ENCODE results near the gene TCF4. TPM values are rescaled to one million over a fixed set of nuclear protein-coding genes. Genes with fewer than 3 reads are reported as not detected.

The TCF4 gene
- total and polyA plus RNA-seq, 2 donors (not counting 3 experiments of a cell fraction or from before 2014, with no cell fraction given): 183 to 390 TPM

DNA sequence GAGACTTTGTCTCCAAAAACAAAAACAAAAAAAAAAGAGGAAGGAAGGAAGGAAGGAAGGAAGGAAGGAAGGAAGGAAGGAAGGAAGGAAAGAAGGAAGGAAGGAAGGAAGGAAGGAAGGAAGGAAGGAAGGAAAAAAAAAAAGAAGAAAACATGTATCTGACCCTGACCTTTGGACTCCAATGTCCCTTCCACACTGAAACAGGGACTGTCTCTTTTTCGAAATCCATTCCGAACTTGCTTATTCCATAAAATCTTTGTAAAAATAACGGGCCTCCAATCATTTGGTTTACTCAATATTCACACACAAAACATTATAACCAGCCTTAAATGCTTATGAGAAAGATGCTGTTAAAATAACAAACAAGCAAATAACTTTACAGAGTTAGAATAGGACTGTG is 225.7 kb downstream of the TCF4 start:
- ChIA-PET POLR2A (no interaction called here), CTCF (no interaction called here)
- TF ChIP-seq POLR2AphosphoS5 (IDR thresholded peaks at IDR 0.05; ENCODE audit: insufficient read depth, low read depth, low read length) (no peak), FOS (IDR thresholded peaks at IDR 0.05; ENCODE audit: borderline replicate concordance, insufficient read depth, low read length) (no peak)
- TF ChIP-seq, protein P1, sequence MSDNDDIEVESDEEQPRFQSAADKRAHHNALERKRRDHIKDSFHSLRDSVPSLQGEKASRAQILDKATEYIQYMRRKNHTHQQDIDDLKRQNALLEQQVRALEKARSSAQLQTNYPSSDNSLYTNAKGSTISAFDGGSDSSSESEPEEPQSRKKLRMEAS (IDR thresholded peaks at IDR 0.05; ENCODE audit: insufficient read depth, insufficient read length): no peak
- Histone ChIP-seq H3K4me1 (ENCODE audit: control insufficient read depth, extremely low read depth, insufficient read depth, low read length) (peaks cover 11% of the 10 kb centered on the region), H3K27ac (ENCODE audit: insufficient read depth, low read depth, low read length) (no peak overlapping the region), H3K9ac (replicated peaks; ENCODE audit: extremely low read depth, insufficient read depth, low read length) (no peak overlapping the region), H3K9me3 (replicated peaks; ENCODE audit: control insufficient read depth, insufficient read depth, low read length) (no peaks in the 10 kb centered on the region), H2AFZ (ENCODE audit: low read depth, low read length) (no peak overlapping the region), H3K79me2 (ENCODE audit: control insufficient read depth, insufficient read depth, low read length) (peaks cover 74% of the 10 kb centered on the region), H3K4me2 (ENCODE audit: insufficient read depth, low read length) (no peak overlapping the region), H3K9me1 (replicated peaks; ENCODE audit: control insufficient read depth, extremely low read depth, insufficient read depth, low read length) (no peaks in the 10 kb centered on the region), H3K36me3 (ENCODE audit: control insufficient read depth in 2 of 2, extremely low read depth in 1 of 2, insufficient read depth in 2 of 2, low read length in 2 of 2) (peaks cover 4 to 6% of the 10 kb centered on the region in 2 experiments), H3K27me3 (ENCODE audit: control insufficient read depth in 2 of 2, insufficient read depth in 2 of 2, low read length in 2 of 2) (no peaks in the 10 kb centered on the region), H3K4me3 (replicated peaks in 1 of 3; ENCODE audit: insufficient read depth in 1 of 3, low read depth in 1 of 3, low read length in 3 of 3) (no peak overlapping the region), H4K20me1 (replicated peaks; ENCODE audit: control insufficient read depth, extremely low read depth, insufficient read depth, low read length) (peaks cover 30% of the 10 kb centered on the region)
- no TSS peak for BruUV-seq (replicated peaks)
- dilution Hi-C loops (cut with MboI; ENCODE audit: extremely low pct_ligation_motif_present, low sequenced_read_pairs): no loop called here
- DNase-seq (ENCODE audit: low read depth, low spot score) (peak; percentile 37), FAIRE-seq (no peak)
- intact Hi-C loops (cut with micrococcal nuclease): no loop called here

DNA sequence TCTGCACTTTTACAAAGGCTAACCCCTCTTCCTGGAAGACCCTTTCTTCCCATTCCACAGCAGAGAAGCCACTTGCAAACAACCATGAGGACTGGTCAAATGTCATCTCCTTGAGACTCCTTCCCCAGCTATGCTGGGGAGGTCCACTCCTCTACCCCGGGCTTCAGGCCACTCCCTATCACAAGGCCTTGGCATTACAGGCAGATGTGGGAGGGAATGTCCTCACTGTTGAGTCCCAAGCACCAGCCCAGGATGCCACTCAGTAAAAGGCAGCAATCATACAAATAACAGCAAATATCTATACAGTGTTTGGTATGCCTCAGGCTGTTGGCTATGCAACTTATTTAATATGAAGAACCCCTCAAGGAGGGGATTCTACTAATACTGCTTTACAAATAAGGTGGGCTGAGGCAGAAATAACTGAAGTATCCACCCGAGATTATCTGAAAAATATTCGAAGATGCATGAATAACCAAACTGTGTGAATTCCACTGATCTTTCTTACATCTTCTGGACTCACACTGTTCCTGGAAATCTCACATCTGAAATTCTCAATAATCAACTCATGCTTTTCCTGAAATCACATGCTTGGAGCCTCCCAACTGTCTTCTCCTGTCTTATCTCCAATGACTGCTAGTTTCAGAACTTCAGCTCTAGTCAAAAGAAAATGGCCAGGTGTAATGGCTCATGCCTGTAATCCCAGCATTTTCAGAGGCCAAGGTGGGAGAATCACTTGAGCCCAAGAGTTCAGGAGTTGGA is 226.3 kb downstream of the TCF4 start:
- no peak overlapping the region for H3K4me2 ChIP-seq (ENCODE audit: insufficient read depth, low read length)
- H3K27ac ChIP-seq (ENCODE audit: insufficient read depth, low read depth, low read length): no peak overlapping the region
- TF ChIP-seq FOS (IDR thresholded peaks at IDR 0.05; ENCODE audit: borderline replicate concordance, insufficient read depth, low read length) (no peak), GATA2 (IDR thresholded peaks at IDR 0.05; ENCODE audit: insufficient read depth, insufficient read length, low read depth, low read length) (no peak), POLR2A (IDR thresholded peaks at IDR 0.05; ENCODE audit: low read depth, low read length) (no peak), MYC (IDR thresholded peaks at IDR 0.05; ENCODE audit: low read depth, low read length) (no peak), EZH2 (IDR thresholded peaks at IDR 0.05; ENCODE audit: borderline replicate concordance, low read depth, low read length, severe bottlenecking) (no peak), JUN (IDR thresholded peaks at IDR 0.05; ENCODE audit: borderline replicate concordance, insufficient read depth, insufficient read length, low read depth) (no peak), POLR2AphosphoS5 (IDR thresholded peaks at IDR 0.05; ENCODE audit: insufficient read depth, low read depth, low read length) (no peak)
- TF ChIP-seq, protein P1 (IDR thresholded peaks at IDR 0.05; ENCODE audit: insufficient read depth, insufficient read length): no peak
- TF ChIP-seq, protein P2, sequence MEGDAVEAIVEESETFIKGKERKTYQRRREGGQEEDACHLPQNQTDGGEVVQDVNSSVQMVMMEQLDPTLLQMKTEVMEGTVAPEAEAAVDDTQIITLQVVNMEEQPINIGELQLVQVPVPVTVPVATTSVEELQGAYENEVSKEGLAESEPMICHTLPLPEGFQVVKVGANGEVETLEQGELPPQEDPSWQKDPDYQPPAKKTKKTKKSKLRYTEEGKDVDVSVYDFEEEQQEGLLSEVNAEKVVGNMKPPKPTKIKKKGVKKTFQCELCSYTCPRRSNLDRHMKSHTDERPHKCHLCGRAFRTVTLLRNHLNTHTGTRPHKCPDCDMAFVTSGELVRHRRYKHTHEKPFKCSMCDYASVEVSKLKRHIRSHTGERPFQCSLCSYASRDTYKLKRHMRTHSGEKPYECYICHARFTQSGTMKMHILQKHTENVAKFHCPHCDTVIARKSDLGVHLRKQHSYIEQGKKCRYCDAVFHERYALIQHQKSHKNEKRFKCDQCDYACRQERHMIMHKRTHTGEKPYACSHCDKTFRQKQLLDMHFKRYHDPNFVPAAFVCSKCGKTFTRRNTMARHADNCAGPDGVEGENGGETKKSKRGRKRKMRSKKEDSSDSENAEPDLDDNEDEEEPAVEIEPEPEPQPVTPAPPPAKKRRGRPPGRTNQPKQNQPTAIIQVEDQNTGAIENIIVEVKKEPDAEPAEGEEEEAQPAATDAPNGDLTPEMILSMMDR (IDR thresholded peaks at IDR 0.05; ENCODE audit: extremely low read depth in 1 of 2, insufficient read depth in 1 of 2, low read depth in 1 of 2, low read length in 2 of 2): no peak
- CTCF ChIA-PET: interaction anchor here (1.0 to 1.3 kb wide), 2 partner anchors 10 to 23 kb away, joined by 3 read pairs; no protein-coding TSS in a partner anchor
- peaks cover 27% of the 10 kb centered on the region for H4K20me1 ChIP-seq (replicated peaks; ENCODE audit: control insufficient read depth, extremely low read depth, insufficient read depth, low read length)
- no peaks in the 10 kb centered on the region for H3K27me3 ChIP-seq (ENCODE audit: control insufficient read depth in 2 of 2, insufficient read depth in 2 of 2, low read length in 2 of 2)
- H3K79me2 ChIP-seq (ENCODE audit: control insufficient read depth, insufficient read depth, low read length): peaks cover 70% of the 10 kb centered on the region
- H3K9me1 ChIP-seq (replicated peaks; ENCODE audit: control insufficient read depth, extremely low read depth, insufficient read depth, low read length): no peaks in the 10 kb centered on the region
- H3K9me3 ChIP-seq (replicated peaks; ENCODE audit: control insufficient read depth, insufficient read depth, low read length): no peaks in the 10 kb centered on the region
- FAIRE-seq: no peak
- H3K36me3 ChIP-seq (ENCODE audit: control insufficient read depth in 2 of 2, extremely low read depth in 1 of 2, insufficient read depth in 2 of 2, low read length in 2 of 2): peaks cover 4 to 6% of the 10 kb centered on the region in 2 experiments
- dilution Hi-C loops (cut with MboI; ENCODE audit: extremely low pct_ligation_motif_present, low sequenced_read_pairs): no loop called here
- intact Hi-C loops (cut with micrococcal nuclease): no loop called here
- BruUV-seq (replicated peaks): no TSS peak
- no peak overlapping the region for H2AFZ ChIP-seq (ENCODE audit: low read depth, low read length)
- H3K9ac ChIP-seq (replicated peaks; ENCODE audit: extremely low read depth, insufficient read depth, low read length): no peak overlapping the region
- POLR2A ChIA-PET: no interaction called here
- no peak for DNase-seq (ENCODE audit: low read depth, low spot score)
- H3K4me3 ChIP-seq (replicated peaks in 1 of 3; ENCODE audit: insufficient read depth in 1 of 3, low read depth in 1 of 3, low read length in 3 of 3): no peak overlapping the region
- peaks cover 11% of the 10 kb centered on the region for H3K4me1 ChIP-seq (ENCODE audit: control insufficient read depth, extremely low read depth, insufficient read depth, low read length)
